Nephron progenitor cell (in vitro differentiated cells): ENCODE data around the gene HAVCR2.

ENCODE experiments used
- DNase-seq: peaks from one replicate; pipeline ENCODE4 v3.0.0; 2021
- H3K27ac Mint-ChIP-seq: 2 replicates; pipeline ENCODE4 v1.8.0; 2021; ENCODE audit warnings: mild to moderate bottlenecking, moderate library complexity, mixed read lengths
- H3K27me3 Mint-ChIP-seq: 2 replicates; pipeline ENCODE4 v1.8.0; 2021; ENCODE audit warnings: mild to moderate bottlenecking, low read depth, mixed read lengths; ENCODE audit not compliant: poor library complexity
- H3K36me3 Mint-ChIP-seq: 2 replicates; pipeline ENCODE4 v1.8.0; 2021; ENCODE audit warnings: low read depth, mixed read lengths
- H3K4me1 Mint-ChIP-seq: 2 replicates; pipeline ENCODE4 v1.8.0; 2021; ENCODE audit warnings: mixed read lengths
- H3K4me3 Mint-ChIP-seq: 2 replicates; pipeline ENCODE4 v1.8.0; 2021; ENCODE audit warnings: mild to moderate bottlenecking, moderate library complexity, mixed read lengths
- H3K9me3 Mint-ChIP-seq: 2 replicates; pipeline ENCODE4 v1.8.0; 2021; ENCODE audit warnings: mild to moderate bottlenecking, moderate library complexity, mixed read lengths
- TF ChIP-seq, protein P1 (sequence below): fragments of 200-600 bp; sonication (generic); IDR thresholded peaks from 2 replicates; pipeline ENCODE4 v1.5.0; 2021; ENCODE audit warnings: antibody characterized with exemption

Gene HAVCR2

DNA sequence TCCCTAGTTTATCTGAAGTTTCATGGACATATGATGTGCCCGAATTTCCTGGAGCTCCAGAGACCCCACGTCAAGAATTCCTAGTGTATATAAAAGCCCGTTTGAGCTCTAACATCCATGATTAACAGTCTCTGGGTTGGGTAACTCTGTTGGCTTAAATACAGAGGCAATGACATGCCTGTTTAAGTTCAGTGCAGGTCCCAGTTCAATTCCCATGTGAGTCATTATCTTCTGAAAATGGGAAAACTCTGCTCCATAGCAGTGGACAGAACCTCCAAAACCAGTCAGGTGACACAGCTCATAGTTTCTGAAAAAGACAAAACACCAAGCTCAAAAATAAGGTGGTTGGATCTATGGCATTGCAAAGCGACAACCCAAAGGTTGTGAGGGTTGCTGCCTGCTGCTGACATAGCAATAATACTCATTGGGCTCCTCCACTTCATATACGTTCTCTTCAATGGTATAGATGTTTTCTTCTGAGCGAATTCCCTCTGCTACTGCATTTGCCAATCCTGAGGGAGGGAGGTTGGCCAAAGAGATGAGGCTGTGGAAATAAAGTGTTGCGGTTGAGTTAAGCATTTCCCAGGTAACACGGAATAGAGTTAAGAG is 22.0 kb downstream of the HAVCR2 start:
- Mint-ChIP-seq H3K27me3 (peaks cover 6% of the 10 kb centered on the region), H3K4me1 (no peaks in the 10 kb centered on the region), H3K9me3 (no peaks in the 10 kb centered on the region), H3K4me3 (no peak overlapping the region), H3K36me3 (no peaks in the 10 kb centered on the region), H3K27ac (no peak overlapping the region)
- no peak for DNase-seq
- TF ChIP-seq, protein P1, sequence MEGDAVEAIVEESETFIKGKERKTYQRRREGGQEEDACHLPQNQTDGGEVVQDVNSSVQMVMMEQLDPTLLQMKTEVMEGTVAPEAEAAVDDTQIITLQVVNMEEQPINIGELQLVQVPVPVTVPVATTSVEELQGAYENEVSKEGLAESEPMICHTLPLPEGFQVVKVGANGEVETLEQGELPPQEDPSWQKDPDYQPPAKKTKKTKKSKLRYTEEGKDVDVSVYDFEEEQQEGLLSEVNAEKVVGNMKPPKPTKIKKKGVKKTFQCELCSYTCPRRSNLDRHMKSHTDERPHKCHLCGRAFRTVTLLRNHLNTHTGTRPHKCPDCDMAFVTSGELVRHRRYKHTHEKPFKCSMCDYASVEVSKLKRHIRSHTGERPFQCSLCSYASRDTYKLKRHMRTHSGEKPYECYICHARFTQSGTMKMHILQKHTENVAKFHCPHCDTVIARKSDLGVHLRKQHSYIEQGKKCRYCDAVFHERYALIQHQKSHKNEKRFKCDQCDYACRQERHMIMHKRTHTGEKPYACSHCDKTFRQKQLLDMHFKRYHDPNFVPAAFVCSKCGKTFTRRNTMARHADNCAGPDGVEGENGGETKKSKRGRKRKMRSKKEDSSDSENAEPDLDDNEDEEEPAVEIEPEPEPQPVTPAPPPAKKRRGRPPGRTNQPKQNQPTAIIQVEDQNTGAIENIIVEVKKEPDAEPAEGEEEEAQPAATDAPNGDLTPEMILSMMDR: no peak

DNA sequence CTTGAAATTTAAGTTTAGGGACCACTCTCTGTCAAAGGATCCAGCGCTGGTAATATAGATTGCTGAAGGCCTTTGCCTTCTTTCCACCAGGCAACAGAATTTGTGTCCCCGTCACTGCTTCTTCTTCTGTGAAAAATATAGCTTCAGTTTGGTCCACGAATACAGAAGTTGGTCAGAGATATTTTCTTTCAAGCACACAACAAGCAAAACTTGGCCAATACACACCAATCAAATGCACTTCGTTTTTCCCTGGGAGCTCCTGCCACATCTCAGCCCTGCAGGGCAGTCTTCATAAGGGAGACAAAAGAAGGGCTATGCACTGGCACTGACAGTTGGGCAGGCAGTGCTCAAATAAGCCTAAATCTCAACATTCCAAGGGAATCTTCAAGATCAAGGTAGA is 22.9 kb downstream of the HAVCR2 start:
- Mint-ChIP-seq H3K4me1 (peaks cover 1% of the 10 kb centered on the region), H3K27ac (no peak overlapping the region), H3K9me3 (no peaks in the 10 kb centered on the region), H3K4me3 (no peak overlapping the region), H3K36me3 (no peaks in the 10 kb centered on the region), H3K27me3 (peaks cover 6% of the 10 kb centered on the region)
- TF ChIP-seq, protein P1: no peak
- DNase-seq: no peak

DNA sequence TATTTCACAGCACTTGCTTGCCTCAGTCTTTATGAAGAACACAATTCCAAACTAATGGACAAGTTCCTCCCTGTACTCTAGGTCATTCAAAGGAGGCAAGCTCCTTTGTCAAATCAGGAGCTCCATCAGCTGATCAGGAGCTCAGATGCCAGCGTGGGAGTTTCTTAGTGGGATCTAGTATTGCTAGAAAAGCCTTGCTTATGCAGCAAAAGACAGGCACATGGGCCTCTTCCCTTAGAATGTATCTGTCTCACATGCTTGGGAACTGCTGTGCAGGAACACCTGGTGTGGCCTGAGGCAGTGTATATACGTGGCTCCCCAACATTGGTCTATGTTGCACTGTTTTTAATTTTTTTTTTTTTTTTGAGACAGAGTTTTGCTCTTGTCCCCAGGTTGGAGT is 28.6 kb downstream of the HAVCR2 start:
- Mint-ChIP-seq H3K4me1 (peaks cover 4% of the 10 kb centered on the region), H3K36me3 (no peaks in the 10 kb centered on the region), H3K4me3 (no peak overlapping the region), H3K27me3 (no peaks in the 10 kb centered on the region), H3K9me3 (no peaks in the 10 kb centered on the region), H3K27ac (no peak overlapping the region)
- TF ChIP-seq, protein P1: no peak
- peak; percentile 3 for DNase-seq

DNA sequence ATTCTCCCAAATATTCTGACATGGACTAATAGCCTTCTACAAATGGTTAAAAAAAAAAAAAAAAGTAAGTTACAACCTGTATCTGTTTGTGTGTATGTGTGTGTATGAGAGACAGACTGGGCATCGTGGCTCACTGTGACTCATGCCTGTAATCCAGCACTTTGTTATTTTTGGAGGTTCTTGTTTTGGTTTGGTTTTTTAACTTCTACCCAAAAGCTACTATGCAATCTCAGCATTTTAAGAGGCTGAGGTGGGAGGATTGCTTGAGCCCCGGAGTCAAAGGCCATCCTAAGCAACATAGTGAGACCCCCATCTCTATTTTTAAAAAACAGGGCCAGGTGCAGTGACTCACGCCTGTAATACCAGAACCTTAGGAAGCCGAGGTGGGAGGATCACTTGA is 32.3 kb downstream of the HAVCR2 start:
- Mint-ChIP-seq H3K27ac (no peak overlapping the region), H3K4me1 (peaks cover 4% of the 10 kb centered on the region), H3K27me3 (no peaks in the 10 kb centered on the region), H3K4me3 (no peak overlapping the region), H3K9me3 (no peaks in the 10 kb centered on the region), H3K36me3 (no peaks in the 10 kb centered on the region)
- DNase-seq: no peak
- TF ChIP-seq, protein P1: no peak

DNA sequence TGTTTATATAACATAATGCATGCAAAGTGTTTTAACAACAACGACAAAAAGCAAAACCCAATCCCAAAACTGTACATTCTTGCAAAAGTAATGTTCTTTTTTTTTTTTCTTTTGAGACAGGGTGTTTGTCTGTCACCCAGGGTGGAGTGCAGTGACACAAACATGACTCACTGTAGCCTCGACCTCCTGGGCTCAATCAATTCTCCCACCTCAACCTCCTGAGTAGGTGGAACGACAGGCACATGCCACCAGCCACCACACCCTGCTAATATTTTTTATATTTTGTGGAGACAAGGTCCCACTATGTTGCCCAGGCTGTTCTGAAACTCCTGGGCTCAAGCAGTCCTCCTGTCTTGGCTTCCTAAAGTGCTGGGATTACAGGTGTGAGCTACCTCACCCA is 36.3 kb downstream of the HAVCR2 start:
- TF ChIP-seq, protein P1: no peak
- peaks cover 4% of the 10 kb centered on the region for H3K27me3 Mint-ChIP-seq
- no peak for DNase-seq
- H3K4me3 Mint-ChIP-seq: no peak overlapping the region
- no peak overlapping the region for H3K27ac Mint-ChIP-seq
- no peaks in the 10 kb centered on the region for H3K36me3 Mint-ChIP-seq
- no peaks in the 10 kb centered on the region for H3K9me3 Mint-ChIP-seq
- H3K4me1 Mint-ChIP-seq: no peaks in the 10 kb centered on the region

DNA sequence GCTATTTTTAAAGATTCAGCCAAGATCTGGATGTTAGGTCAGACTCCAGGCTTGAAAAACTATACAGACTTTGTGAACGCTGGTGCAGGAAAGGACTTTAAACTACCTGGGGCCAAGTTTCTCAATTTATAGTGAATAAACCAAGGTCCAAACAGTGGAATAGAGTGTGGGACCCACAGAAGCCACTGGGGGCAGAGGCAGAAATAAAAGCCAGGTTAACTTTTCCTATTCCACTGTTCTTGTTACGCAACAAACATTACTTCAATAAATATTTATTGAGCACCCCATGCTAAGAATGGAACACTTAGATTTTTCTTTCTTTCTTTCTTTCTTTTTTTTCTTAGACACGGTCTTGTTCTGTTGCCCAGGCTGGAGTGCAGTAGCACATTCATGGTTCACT is 38.9 kb downstream of the HAVCR2 start:
- Mint-ChIP-seq H3K4me1 (no peaks in the 10 kb centered on the region), H3K36me3 (no peaks in the 10 kb centered on the region)

More for the DNA sequence above, 38.9 kb downstream of the HAVCR2 start:
- no peak for DNase-seq
- H3K27ac Mint-ChIP-seq: no peak overlapping the region
- H3K9me3 Mint-ChIP-seq: no peaks in the 10 kb centered on the region
- H3K27me3 Mint-ChIP-seq: peaks cover 4% of the 10 kb centered on the region
- TF ChIP-seq, protein P1: peak; percentile 10
- H3K4me3 Mint-ChIP-seq: no peak overlapping the region
